CD4-positive, alpha-beta T cell treated with Interleukin-15 for 1 hour (primary cell): Measurements from ENCODE around the gene FAM90A26.
A peak's percentile ranks its signal among the peaks of the same experiment; 100 is the strongest.
"Not testable (repeated sequence)": the region's sequence is repeated elsewhere in the genome, so short reads cannot be mapped to it uniquely, and the experiment has no call there.

Source experiments
- DNase-seq: peaks from one replicate; pipeline ENCODE4 v3.0.0-alpha.2; 2020

FAM90A26 gene

GRCh38 chr4:9169791-9170459 lies at the start of gene FAM90A26:
TSS of gene FAM90A26 (plus strand) at chr4:9170409. CDS start at chr4:9173173, 2,764 bp downstream.
- not testable (repeated sequence) for DNase-seq

GRCh38 chr4:9122711-9123110 lies 47.5 kb upstream of the FAM90A26 start:
- DNase-seq = not testable (repeated sequence)

DNA sequence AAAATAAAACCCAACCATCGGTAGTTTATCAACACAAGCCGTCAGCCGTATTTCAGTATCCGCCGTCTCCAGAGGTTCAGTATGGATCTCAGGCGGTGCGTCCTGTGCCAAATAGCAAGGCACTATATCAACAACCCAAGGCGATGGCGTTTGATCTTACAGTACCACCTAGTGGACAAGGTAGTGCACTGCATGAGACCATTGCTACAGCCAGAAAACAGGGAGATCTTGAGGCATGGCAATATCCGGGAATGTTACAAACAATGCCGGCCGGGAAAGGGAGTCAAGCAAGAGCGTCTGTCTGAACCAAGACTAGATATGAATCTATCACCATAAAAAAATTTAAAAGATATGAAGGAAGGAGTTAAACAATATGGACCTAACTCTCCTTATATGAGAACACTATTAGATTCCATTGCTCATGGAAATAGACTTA lies 46.6 kb upstream of the FAM90A26 start:
- DNase-seq = not testable (repeated sequence)

DNA sequence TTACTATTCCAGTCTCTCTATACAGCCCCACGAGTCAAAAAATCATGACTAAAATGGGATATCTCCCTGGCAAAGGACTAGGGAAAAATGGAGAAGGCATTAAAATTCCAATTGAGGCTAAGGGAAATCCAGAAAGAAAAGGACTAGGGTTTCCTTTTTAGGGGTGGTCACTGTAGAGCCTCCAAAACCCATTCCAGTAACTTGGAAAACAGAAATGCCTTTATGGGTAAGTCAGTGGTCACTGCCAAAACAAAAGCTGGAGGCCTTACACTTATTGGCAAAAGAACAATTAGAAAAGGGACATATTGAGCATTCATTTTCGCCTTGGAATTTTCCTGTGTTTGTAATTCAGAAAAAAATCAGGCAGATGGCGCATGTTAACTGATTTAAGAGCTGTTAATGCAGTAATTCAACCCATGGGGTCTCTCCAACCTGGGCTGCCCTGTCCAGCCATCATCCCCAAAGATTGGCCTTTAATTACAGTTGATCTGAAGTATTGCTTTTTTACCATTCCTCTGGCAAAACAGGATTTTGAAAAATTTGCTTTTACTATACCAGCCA lies 44.5 kb upstream of the FAM90A26 start:
- DNase-seq = not testable (repeated sequence)

DNA sequence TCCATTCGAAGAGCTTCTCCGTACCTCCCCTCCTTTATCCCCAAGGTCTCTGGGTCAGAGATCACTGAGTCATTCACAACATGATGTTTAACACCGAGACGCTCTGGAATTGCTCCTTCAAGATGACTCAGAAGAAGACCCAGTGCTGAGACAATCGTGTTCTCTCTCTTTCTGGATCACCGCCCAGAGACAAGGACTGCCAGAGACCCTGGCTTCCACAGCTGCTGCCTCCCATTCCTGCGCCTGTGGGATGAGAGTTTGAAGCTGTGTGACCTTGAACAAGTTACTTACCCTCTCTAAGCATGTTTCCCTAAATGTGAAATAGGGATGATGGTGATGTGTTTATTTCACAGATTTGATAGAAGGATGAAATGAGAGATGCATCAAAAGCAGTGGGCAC lies 38.8 kb upstream of the FAM90A26 start:
- not testable (repeated sequence) for DNase-seq

DNA sequence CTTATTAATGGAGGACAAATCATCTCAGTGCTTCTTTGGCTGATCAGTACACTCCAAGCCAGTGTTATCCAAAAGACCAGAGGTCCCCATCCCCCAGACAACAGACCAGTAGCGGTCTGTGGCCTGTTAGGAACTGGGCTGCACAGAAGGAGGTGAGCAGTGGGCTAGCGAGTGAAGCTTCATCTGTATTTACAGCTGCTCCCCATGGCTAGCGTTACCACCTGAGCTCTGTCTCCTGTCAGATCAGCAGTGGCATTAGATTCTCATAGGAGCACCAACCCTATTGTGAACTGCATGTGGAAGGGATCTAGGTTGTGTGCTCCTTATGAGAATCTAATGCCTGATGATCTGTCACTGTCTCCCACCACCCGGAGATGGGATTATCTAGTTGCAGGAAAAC lies 37.4 kb upstream of the FAM90A26 start:
- not testable (repeated sequence) for DNase-seq

- DNase-seq = not testable (repeated sequence)
Observed at GRCh38 chr4:9134011-9134410, 36.2 kb upstream of the FAM90A26 start.

DNA sequence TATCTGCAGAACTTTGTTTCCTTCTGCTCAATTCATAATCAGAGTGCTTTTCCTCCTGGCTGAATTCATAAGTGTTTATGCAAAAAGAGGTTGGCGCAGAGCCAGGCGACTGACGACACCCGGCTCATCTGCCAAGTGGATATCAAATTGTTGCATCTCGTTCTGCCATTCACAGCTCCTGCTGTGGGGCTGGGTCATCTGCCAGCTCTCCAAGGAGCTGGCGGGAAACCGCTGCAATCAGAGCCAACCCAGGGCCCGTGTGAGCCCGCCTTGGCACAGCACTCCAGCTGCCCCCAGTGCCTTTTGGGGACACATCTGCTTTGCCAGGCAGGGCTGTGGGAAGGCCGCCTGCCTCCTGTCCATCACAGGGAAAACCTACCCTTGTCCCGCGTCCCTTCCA lies 35.7 kb upstream of the FAM90A26 start:
- not testable (repeated sequence) for DNase-seq

DNA sequence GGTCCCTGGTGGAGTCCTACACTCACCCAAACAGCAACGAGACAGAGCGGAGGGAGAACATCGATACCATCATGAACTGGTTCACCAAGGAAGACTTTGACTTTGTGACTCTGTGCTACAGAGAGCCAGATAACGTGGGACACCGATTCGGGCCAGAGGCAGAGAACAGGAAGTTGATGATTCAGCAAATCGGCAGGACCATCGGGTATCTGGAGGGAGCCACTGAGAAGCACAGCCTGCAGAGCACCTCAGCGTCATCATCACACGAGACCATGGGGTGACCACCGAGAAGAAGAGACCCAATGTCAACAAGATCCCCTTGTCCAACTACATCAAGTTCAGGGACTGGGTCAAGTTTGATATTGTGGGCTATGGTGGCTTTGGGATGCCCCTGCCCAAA lies 29.2 kb upstream of the FAM90A26 start:
- DNase-seq = not testable (repeated sequence)

- DNase-seq = not testable (repeated sequence)
Observed at GRCh38 chr4:9142786-9143185, 27.4 kb upstream of the FAM90A26 start.

GRCh38 chr4:9143421-9144080 lies 26.7 kb upstream of the FAM90A26 start:
- no peak for DNase-seq

DNA sequence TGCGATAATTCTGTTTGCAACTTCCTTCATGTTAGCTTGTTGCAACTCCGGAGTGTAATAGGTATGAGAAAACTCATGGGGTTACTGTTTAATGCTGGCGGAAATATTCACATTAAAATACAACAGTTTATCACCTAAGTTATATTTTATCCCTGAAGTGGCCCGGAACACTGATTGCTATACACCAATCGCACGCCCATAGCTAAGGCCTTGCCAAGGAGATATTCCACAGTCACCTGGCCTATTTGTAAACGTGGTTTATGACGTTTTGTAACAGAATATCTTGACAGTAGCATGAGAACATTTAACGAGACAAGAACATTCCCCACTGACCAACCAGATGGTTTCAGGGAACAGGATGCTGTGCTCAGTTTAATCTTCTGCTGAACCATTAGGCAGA lies 23.2 kb upstream of the FAM90A26 start:
- DNase-seq = no peak

GRCh38 chr4:9147368-9147767 lies 22.8 kb upstream of the FAM90A26 start:
- DNase-seq = not testable (repeated sequence)

- DNase-seq = not testable (repeated sequence)
Observed at GRCh38 chr4:9148611-9149409, 21.4 kb upstream of the FAM90A26 start.

- DNase-seq = not testable (repeated sequence)
Observed at GRCh38 chr4:9151809-9152179, 18.4 kb upstream of the FAM90A26 start.

DNA sequence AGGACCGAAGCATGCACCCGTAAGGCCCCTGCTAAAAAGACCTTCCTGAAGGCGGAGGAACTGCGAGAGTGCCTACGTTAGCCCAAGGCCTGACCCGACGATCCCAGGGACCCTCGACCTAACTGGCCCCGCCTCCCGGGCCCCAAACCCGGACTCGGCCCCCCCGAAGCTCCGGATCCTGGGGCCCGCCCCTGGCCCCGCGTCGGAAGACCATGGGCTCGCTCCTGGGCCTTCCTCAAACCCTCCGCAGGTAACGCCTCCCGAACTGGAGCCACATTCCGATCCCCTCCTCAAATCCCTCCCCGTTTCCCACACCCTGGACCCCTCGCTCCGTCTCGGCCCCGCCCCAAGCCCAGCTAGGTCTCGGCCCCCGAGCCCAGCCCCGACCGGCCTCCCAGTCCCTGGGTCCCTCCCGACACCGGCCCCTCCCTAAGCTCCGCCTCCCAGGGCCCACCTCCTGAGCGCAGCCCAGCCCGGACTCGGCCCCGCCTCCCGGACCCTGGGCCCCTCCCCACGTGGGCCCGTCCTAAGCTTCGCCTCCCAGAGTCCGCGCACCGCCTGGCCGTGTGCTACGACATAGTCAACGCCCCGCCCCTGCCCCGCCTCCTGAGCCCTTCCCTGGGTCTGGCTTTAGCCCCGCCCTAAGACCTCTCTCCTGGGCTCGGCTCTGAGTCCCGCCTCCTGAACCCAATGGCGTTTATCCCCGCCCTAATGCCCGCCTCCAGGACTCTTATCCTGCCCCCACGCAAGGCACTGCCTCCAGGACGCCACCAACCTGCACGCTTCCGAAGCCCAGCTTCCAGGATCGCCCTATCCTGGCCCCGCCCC lies 17.8 kb upstream of the FAM90A26 start:
- DNase-seq = peak; percentile 99

DNA sequence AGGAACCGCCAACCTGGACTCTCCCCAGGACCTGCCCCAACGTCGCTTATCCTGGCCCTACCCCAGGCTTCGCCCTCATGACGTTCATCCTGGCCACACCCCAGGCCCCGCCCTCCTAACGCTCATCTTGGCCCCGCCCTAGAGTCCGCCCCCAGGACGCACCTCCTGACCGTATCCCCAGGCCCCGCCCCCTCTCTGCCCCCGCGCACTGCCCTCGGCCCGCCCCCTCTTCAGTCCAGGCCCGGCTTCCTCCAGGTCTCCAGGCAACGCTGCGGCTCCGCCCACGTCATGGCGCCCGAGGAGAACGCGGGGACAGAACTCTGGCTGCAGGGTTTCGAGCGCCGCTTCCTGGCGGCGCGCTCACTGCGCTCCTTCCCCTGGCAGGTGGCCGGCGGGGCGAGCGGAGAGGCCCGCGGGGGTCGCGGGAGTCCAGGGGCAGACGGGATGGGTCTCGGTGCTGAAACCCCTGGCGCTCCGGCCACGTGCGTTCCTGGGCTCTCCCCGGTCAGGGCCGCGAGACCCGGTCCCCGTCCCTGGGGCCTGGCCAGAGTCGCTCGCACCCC lies 17.1 kb upstream of the FAM90A26 start:
- DNase-seq = peak; percentile 98

DNA sequence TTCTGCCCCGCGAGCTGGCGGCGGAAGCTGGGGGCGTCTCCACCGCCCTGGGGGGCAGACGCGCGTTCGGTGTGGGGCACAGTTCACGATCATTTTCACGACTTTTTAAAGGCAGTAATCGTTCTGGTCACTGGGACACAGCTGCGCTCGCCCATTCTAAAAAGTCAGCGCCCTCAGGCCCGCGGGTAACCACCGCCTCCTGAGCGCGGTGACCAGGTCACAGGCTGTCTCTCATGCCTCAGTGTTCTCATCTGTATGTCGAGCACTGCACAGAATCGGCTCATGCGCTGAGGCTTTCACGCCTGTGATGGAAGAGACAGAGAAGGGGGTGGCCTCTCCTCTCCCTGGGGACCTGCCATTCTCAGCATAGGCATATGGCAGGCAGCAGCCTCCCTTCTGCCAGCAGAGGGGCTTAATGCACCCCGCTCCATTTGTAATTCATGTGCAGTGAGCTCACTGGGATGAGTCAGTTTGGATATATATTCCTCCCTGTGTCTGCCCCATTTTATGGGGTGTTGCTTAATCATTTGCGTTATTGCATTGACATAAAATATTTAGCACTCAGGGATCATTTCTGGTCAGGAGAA lies 16.5 kb upstream of the FAM90A26 start:
- not testable (repeated sequence) for DNase-seq

GRCh38 chr4:9155101-9155886 lies 14.9 kb upstream of the FAM90A26 start:
- DNase-seq = not testable (repeated sequence)

DNA sequence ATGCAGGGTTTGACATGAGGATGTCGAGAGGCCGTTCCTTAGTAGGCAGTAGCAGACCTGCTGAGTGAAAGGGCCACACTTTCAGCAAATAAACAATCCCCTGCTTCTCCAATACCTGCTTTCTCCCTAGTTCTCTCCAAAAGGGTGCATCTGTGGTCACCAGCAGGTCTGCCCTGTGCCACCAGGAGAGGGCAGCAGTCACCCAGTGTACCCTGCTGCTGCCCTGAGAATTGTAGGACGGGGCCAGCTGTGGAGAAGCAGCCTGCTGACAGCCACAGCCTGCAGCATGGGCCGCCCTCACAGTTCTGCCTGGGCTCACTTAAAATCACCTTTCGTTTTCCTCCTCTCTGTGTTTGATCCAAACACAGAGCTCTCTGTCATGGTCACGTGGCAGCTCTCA lies 11.8 kb upstream of the FAM90A26 start:
- peak; percentile 51 for DNase-seq

GRCh38 chr4:9160046-9160445 lies 10.2 kb upstream of the FAM90A26 start:
- not testable (repeated sequence) for DNase-seq
